HG02610 (cell line): ENCODE measurements around the gene RBMX.

ENCODE experiments used
- ATAC-seq: cut with Tn5 transposase; IDR thresholded peaks from one replicate; pipeline ENCODE4 v1.9.1; 2021; ENCODE audit warnings: mild to moderate bottlenecking, moderate library complexity; ENCODE audit not compliant: unreplicated experiment

RBMX gene

GRCh38 chrX:136849395-136849794 lies 31.1 kb downstream of the RBMX start:
- ATAC-seq, result no peak

- ATAC-seq, result no peak
Measured at GRCh38 chrX:136847874-136848273, 32.7 kb downstream of the RBMX start.

GRCh38 chrX:136839196-136839595 lies 41.3 kb downstream of the RBMX start:
- no peak for ATAC-seq

- no peak for ATAC-seq
Measured at GRCh38 chrX:136835761-136836160, 44.8 kb downstream of the RBMX start.

GRCh38 chrX:136829413-136829812 lies 51.1 kb downstream of the RBMX start:
- no peak for ATAC-seq

GRCh38 chrX:136828830-136829229 lies 51.7 kb downstream of the RBMX start:
- no peak for ATAC-seq

GRCh38 chrX:136827026-136827425 lies 53.5 kb downstream of the RBMX start:
- no peak for ATAC-seq

GRCh38 chrX:136825771-136826170 lies 54.8 kb downstream of the RBMX start:
- no peak for ATAC-seq
